Fibroblast of lung (primary cell): Measurements from ENCODE around the gene OSBPL1A.

ENCODE experiments used
- CTCF ChIP-seq, 2 donors: IDR thresholded peaks in 1 of 2; conservative IDR thresholded peaks in 1 of 2; 1 replicate in 1 of 2; 2 replicates in 1 of 2; pipeline ENCODE4 v1.5.1; 2011 to 2012; ENCODE audit warnings: low read length in 2 of 2, control low read depth in 1 of 2, inconsistent platforms in 1 of 2, low read depth in 1 of 2, mild to moderate bottlenecking in 1 of 2
- EZH2 ChIP-seq: IDR thresholded peaks from 2 replicates; pipeline ENCODE4 v1.5.1; 2012; ENCODE audit warnings: low read length, control low read depth, mild to moderate bottlenecking; ENCODE audit errors: missing control alignments

- TF ChIP-seq CTCF (conservative IDR thresholded peaks at IDR 0.05 in 1 of 2, IDR thresholded peaks at IDR 0.05 in 1 of 2; ENCODE audit: low read depth in 1 of 2, low read length in 2 of 2) (no peak), EZH2 (no peak)
Observed at GRCh38 chr18:24201699-24202687, 195.6 kb downstream of the OSBPL1A start.
